GM23338 (cell line): ENCODE data around the gene CD46. TPM values are rescaled to one million over a fixed set of nuclear protein-coding genes. Genes with fewer than 3 reads are reported as not detected.

Experiments used
- ATAC-seq: fragments of 200-7000 bp; cut with Tn5 transposase; 3 replicates; pipeline ENCODE4 v1.9.1; 2020
- DNase-seq: peaks from one replicate; pipeline ENCODE4 v3.0.0-alpha.2; 2015; ENCODE audit warnings: low spot score
- H2AFZ ChIP-seq: fragments of 200-600 bp; sonication (generic); 2 replicates; pipeline ENCODE4 v1.8.0; 2016; ENCODE audit warnings: antibody characterized with exemption, mild to moderate bottlenecking, moderate library complexity
- H3F3A ChIP-seq: fragments of 200-600 bp; sonication (generic); replicated peaks from 2 replicates; pipeline ENCODE4 v1.8.0; 2017; ENCODE audit warnings: antibody characterized with exemption, mixed run types, low read depth
- H3K27ac ChIP-seq: fragments of 200-600 bp; sonication (generic); 2 replicates; pipeline ENCODE4 v1.6.1; 2016; ENCODE audit warnings: low read depth
- H3K27me3 ChIP-seq: fragments of 200-600 bp; sonication (generic); 2 replicates; pipeline ENCODE4 v1.8.0; 2016; ENCODE audit warnings: mild to moderate bottlenecking, mixed run types, moderate library complexity; ENCODE audit not compliant: insufficient read depth
- H3K36me3 ChIP-seq: fragments of 200-600 bp; sonication (generic); 2 replicates; pipeline ENCODE4 v1.8.0; 2016; ENCODE audit warnings: mild to moderate bottlenecking; ENCODE audit not compliant: insufficient read depth
- H3K4me1 ChIP-seq: fragments of 200-600 bp; sonication (generic); 2 replicates; pipeline ENCODE4 v1.8.0; 2016; ENCODE audit warnings: mild to moderate bottlenecking, moderate library complexity; ENCODE audit not compliant: insufficient read depth
- H3K4me2 ChIP-seq: fragments of 200-600 bp; sonication (generic); 2 replicates; pipeline ENCODE4 v1.7.1; 2017; ENCODE audit warnings: mixed run types
- H3K4me3 ChIP-seq: fragments of 200-600 bp; sonication (generic); 2 replicates; pipeline ENCODE4 v1.6.1; 2016; ENCODE audit warnings: mixed run types
- H3K79me2 ChIP-seq: fragments of 200-600 bp; sonication (generic); replicated peaks from 2 replicates; pipeline ENCODE4 v1.8.0; 2017; ENCODE audit warnings: mild to moderate bottlenecking; ENCODE audit not compliant: insufficient read depth
- H3K9me2 ChIP-seq: fragments of 200-600 bp; sonication (generic); 2 replicates; pipeline ENCODE4 v1.8.0; 2017; ENCODE audit not compliant: insufficient read depth
- H4K20me1 ChIP-seq: fragments of 200-600 bp; sonication (generic); replicated peaks from 2 replicates; pipeline ENCODE4 v1.8.0; 2017; ENCODE audit warnings: mild to moderate bottlenecking; ENCODE audit not compliant: insufficient read depth
- H3K27ac Mint-ChIP-seq: 2 replicates; pipeline ENCODE4 v1.8.0; 2020; ENCODE audit warnings: inconsistent platforms, mild to moderate bottlenecking, moderate library complexity, mixed read lengths
- H3K27me3 Mint-ChIP-seq: 3 replicates; pipeline ENCODE4 v1.8.0; 2022; ENCODE audit warnings: low read depth, mild to moderate bottlenecking, moderate library complexity, mixed read lengths, inconsistent platforms; ENCODE audit not compliant: insufficient read depth, poor library complexity
- H3K36me3 Mint-ChIP-seq: 3 replicates; pipeline ENCODE4 v1.8.0; 2021; ENCODE audit warnings: low read depth, mild to moderate bottlenecking, inconsistent platforms, moderate library complexity, mixed read lengths
- H3K4me1 Mint-ChIP-seq: 3 replicates; pipeline ENCODE4 v1.8.0; 2020; ENCODE audit warnings: mild to moderate bottlenecking, inconsistent platforms, mixed read lengths
- H3K4me3 Mint-ChIP-seq: 3 replicates; pipeline ENCODE4 v1.8.0; 2021; ENCODE audit warnings: moderate library complexity, mild to moderate bottlenecking, inconsistent platforms, mixed read lengths
- H3K9me3 Mint-ChIP-seq: 3 replicates; pipeline ENCODE4 v1.8.0; 2020; ENCODE audit warnings: moderate library complexity, mild to moderate bottlenecking, inconsistent platforms, mixed read lengths
- EZH2 ChIP-seq: fragments of 200-600 bp; sonication (generic); IDR thresholded peaks from one replicate; pipeline ENCODE4 v1.8.0; 2017; ENCODE audit warnings: antibody characterized with exemption, mild to moderate bottlenecking, low read depth; ENCODE audit not compliant: unreplicated experiment
- EZH2phosphoT487 ChIP-seq: fragments of 200-600 bp; sonication (generic); IDR thresholded peaks from one replicate; pipeline ENCODE4 v1.8.1; 2018; ENCODE audit warnings: antibody characterized with exemption; ENCODE audit not compliant: unreplicated experiment
- JUNB ChIP-seq: IDR thresholded peaks from one replicate; pipeline ENCODE4 v1.6.1; 2016; ENCODE audit warnings: antibody characterized with exemption; ENCODE audit not compliant: unreplicated experiment
- STAT1 ChIP-seq: IDR thresholded peaks from one replicate; pipeline ENCODE4 v1.6.1; 2016; ENCODE audit warnings: antibody characterized with exemption; ENCODE audit not compliant: unreplicated experiment
- ZNF114 ChIP-seq: fragments of 250-450 bp; sonication (Bioruptor Pico); IDR thresholded peaks from 2 replicates; pipeline ENCODE4 v1.5.0; 2020; ENCODE audit warnings: mild to moderate bottlenecking, moderate library complexity
- polyA plus RNA-seq: library from polyadenylated mRNA; unstranded; fragments of >200 nt; fragmentation: Nextera tagmentation; extraction: Ambion mirVana; gene quantifications from 2 replicates; pipeline ENCODE4 v1.2.1, GENCODE V29; 2016
- total RNA-seq: library from RNA; depleted of rRNA; stranded (reverse); fragments of >200 nt; shearing (Covaris generic); gene quantifications from 2 replicates; pipeline ENCODE4 v1.2.3, GENCODE V29; 2014
- TF ChIP-seq, protein P1 (sequence below): IDR thresholded peaks from one replicate; pipeline ENCODE4 v1.6.1; 2018; ENCODE audit warnings: antibody characterized with exemption; ENCODE audit not compliant: unreplicated experiment
- TF ChIP-seq, protein P2 (sequence below): fragments of 250-450 bp; sonication (Bioruptor Pico); IDR thresholded peaks from 2 replicates; pipeline ENCODE4 v1.5.0; 2020; ENCODE audit warnings: mild to moderate bottlenecking, moderate library complexity
- TF ChIP-seq, protein P3 (sequence below): IDR thresholded peaks from 2 replicates; pipeline ENCODE4 v1.6.1; 2016; ENCODE audit warnings: antibody characterized with exemption

The CD46 gene
- total and polyA plus RNA-seq, 2 experiments from 2014 or later: 199 to 209 TPM

- peaks cover 27% of the 10 kb centered on the region for H3K36me3 ChIP-seq
Measured at GRCh38 chr1:207781312-207781711, 29.5 kb downstream of the CD46 start.

More at GRCh38 chr1:207781312-207781711, 29.5 kb downstream of the CD46 start:
- H3K4me3 ChIP-seq: no peak overlapping the region
- Mint-ChIP-seq H3K27me3 (no peaks in the 10 kb centered on the region), H3K27ac (no peak overlapping the region), H3K36me3 (peaks cover 64% of the 10 kb centered on the region), H3K4me3 (no peak overlapping the region), H3K4me1 (no peaks in the 10 kb centered on the region), H3K9me3 (peaks cover 2% of the 10 kb centered on the region; the same call in 2 of the 3 replicates)
- H3K27me3 ChIP-seq: no peaks in the 10 kb centered on the region
- no peaks in the 10 kb centered on the region for H3K9me2 ChIP-seq
- H3K4me2 ChIP-seq: no peak overlapping the region
- no peak overlapping the region for H2AFZ ChIP-seq
- no peak overlapping the region for H3K27ac ChIP-seq
- H4K20me1 ChIP-seq: peaks cover 28% of the 10 kb centered on the region
- DNase-seq (no peak), ATAC-seq (no peak)
- TF ChIP-seq STAT1 (no peak), EZH2phosphoT487 (no peak), EZH2 (no peak), JUNB (no peak), ZNF114 (CRISPR knock-in tag) (no peak)
- TF ChIP-seq, protein P1, sequence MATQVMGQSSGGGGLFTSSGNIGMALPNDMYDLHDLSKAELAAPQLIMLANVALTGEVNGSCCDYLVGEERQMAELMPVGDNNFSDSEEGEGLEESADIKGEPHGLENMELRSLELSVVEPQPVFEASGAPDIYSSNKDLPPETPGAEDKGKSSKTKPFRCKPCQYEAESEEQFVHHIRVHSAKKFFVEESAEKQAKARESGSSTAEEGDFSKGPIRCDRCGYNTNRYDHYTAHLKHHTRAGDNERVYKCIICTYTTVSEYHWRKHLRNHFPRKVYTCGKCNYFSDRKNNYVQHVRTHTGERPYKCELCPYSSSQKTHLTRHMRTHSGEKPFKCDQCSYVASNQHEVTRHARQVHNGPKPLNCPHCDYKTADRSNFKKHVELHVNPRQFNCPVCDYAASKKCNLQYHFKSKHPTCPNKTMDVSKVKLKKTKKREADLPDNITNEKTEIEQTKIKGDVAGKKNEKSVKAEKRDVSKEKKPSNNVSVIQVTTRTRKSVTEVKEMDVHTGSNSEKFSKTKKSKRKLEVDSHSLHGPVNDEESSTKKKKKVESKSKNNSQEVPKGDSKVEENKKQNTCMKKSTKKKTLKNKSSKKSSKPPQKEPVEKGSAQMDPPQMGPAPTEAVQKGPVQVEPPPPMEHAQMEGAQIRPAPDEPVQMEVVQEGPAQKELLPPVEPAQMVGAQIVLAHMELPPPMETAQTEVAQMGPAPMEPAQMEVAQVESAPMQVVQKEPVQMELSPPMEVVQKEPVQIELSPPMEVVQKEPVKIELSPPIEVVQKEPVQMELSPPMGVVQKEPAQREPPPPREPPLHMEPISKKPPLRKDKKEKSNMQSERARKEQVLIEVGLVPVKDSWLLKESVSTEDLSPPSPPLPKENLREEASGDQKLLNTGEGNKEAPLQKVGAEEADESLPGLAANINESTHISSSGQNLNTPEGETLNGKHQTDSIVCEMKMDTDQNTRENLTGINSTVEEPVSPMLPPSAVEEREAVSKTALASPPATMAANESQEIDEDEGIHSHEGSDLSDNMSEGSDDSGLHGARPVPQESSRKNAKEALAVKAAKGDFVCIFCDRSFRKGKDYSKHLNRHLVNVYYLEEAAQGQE: no peak
- TF ChIP-seq, protein P2, sequence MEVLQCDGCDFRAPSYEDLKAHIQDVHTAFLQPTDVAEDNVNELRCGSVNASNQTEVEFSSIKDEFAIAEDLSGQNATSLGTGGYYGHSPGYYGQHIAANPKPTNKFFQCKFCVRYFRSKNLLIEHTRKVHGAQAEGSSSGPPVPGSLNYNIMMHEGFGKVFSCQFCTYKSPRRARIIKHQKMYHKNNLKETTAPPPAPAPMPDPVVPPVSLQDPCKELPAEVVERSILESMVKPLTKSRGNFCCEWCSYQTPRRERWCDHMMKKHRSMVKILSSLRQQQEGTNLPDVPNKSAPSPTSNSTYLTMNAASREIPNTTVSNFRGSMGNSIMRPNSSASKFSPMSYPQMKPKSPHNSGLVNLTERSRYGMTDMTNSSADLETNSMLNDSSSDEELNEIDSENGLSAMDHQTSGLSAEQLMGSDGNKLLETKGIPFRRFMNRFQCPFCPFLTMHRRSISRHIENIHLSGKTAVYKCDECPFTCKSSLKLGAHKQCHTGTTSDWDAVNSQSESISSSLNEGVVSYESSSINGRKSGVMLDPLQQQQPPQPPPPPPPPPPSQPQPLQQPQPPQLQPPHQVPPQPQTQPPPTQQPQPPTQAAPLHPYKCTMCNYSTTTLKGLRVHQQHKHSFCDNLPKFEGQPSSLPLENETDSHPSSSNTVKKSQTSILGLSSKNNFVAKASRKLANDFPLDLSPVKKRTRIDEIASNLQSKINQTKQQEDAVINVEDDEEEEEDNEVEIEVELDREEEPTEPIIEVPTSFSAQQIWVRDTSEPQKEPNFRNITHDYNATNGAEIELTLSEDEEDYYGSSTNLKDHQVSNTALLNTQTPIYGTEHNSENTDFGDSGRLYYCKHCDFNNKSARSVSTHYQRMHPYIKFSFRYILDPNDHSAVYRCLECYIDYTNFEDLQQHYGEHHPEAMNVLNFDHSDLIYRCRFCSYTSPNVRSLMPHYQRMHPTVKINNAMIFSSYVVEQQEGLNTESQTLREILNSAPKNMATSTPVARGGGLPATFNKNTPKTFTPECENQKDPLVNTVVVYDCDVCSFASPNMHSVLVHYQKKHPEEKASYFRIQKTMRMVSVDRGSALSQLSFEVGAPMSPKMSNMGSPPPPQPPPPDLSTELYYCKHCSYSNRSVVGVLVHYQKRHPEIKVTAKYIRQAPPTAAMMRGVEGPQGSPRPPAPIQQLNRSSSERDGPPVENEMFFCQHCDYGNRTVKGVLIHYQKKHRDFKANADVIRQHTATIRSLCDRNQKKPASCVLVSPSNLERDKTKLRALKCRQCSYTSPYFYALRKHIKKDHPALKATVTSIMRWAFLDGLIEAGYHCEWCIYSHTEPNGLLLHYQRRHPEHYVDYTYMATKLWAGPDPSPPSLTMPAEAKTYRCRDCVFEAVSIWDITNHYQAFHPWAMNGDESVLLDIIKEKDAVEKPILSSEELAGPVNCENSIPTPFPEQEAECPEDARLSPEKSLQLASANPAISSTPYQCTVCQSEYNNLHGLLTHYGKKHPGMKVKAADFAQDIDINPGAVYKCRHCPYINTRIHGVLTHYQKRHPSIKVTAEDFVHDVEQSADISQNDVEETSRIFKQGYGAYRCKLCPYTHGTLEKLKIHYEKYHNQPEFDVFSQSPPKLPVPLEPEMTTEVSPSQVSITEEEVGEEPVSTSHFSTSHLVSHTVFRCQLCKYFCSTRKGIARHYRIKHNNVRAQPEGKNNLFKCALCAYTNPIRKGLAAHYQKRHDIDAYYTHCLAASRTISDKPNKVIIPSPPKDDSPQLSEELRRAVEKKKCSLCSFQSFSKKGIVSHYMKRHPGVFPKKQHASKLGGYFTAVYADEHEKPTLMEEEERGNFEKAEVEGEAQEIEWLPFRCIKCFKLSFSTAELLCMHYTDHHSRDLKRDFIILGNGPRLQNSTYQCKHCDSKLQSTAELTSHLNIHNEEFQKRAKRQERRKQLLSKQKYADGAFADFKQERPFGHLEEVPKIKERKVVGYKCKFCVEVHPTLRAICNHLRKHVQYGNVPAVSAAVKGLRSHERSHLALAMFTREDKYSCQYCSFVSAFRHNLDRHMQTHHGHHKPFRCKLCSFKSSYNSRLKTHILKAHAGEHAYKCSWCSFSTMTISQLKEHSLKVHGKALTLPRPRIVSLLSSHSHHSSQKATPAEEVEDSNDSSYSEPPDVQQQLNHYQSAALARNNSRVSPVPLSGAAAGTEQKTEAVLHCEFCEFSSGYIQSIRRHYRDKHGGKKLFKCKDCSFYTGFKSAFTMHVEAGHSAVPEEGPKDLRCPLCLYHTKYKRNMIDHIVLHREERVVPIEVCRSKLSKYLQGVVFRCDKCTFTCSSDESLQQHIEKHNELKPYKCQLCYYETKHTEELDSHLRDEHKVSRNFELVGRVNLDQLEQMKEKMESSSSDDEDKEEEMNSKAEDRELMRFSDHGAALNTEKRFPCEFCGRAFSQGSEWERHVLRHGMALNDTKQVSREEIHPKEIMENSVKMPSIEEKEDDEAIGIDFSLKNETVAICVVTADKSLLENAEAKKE (CRISPR knock-in tag): no peak
- TF ChIP-seq, protein P3, sequence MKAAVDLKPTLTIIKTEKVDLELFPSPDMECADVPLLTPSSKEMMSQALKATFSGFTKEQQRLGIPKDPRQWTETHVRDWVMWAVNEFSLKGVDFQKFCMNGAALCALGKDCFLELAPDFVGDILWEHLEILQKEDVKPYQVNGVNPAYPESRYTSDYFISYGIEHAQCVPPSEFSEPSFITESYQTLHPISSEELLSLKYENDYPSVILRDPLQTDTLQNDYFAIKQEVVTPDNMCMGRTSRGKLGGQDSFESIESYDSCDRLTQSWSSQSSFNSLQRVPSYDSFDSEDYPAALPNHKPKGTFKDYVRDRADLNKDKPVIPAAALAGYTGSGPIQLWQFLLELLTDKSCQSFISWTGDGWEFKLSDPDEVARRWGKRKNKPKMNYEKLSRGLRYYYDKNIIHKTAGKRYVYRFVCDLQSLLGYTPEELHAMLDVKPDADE: no peak
- no peaks in the 10 kb centered on the region for H3K4me1 ChIP-seq
- no peaks in the 10 kb centered on the region for H3F3A ChIP-seq
- peaks cover 62% of the 10 kb centered on the region for H3K79me2 ChIP-seq
